Keratinocyte (primary cell): ENCODE results near the gene VAT1L.

Experiments
- CTCF ChIP-seq, 3 experiments: IDR thresholded peaks in 1 of 3; conservative IDR thresholded peaks in 1 of 3; optimal IDR thresholded peaks in 1 of 3; 2 replicates in 2 of 3; 3 replicates in 1 of 3; pipeline versions ENCODE3 to v1.5.1; 2011; ENCODE audit warnings: low read length in 3 of 3, mild to moderate bottlenecking in 3 of 3, moderate library complexity in 2 of 3, control low read depth in 1 of 3, inconsistent platforms in 1 of 3; ENCODE audit not compliant: insufficient read depth in 2 of 3; ENCODE audit errors: extremely low read depth in 1 of 3
- EZH2 ChIP-seq: IDR thresholded peaks from one replicate; pipeline ENCODE4 v1.6.1; 2012; ENCODE audit warnings: inconsistent platforms, mild to moderate bottlenecking, low read length, moderate library complexity

- TF ChIP-seq CTCF (optimal IDR thresholded peaks at IDR 0.05 in 1 of 3, IDR thresholded peaks at IDR 0.05 in 1 of 3, conservative IDR thresholded peaks at IDR 0.05 in 1 of 3; ENCODE audit: extremely low read depth in 1 of 3, insufficient read depth in 2 of 3, low read length in 3 of 3) (no peak), EZH2 (no peak)
Observed at GRCh38 chr16:77913738-77914253, 125.4 kb downstream of the VAT1L start.
